Prostate gland (tissue), 2 donors: ENCODE results near the gene FAM168A.

ENCODE experiments used
- CTCF ChIP-seq, 4 experiments: fragments of 200-600 bp in 2 of 4; fragments of 450-650 bp in 2 of 4; sonication (generic) in 2 of 4; IDR thresholded peaks; 1 replicate in 3 of 4; 2 replicates in 1 of 4; pipeline ENCODE4 v1.5.1; 2016 to 2019; ENCODE audit warnings: antibody characterized with exemption in 4 of 4, mild to moderate bottlenecking in 2 of 4, moderate library complexity in 2 of 4
- POLR2A ChIP-seq: fragments of 450-650 bp; IDR thresholded peaks from one replicate; pipeline ENCODE4 v1.6.1; 2016; ENCODE audit warnings: antibody characterized with exemption, mild to moderate bottlenecking
- POLR2AphosphoS5 ChIP-seq: sonication (generic); formaldehyde crosslinking; IDR thresholded peaks from one replicate; pipeline ENCODE4 v1.6.1; 2017; ENCODE audit warnings: antibody characterized with exemption

GRCh38 chr11:73384125-73384441 is 213.8 kb downstream of the FAM168A start:
- no peak for TF ChIP-seq POLR2A
- TF ChIP-seq CTCF (IDR thresholded peaks at IDR 0.05) = no peak
- TF ChIP-seq POLR2AphosphoS5 = no peak
